Measurements from ENCODE around the gene MTERF4. TPM values are rescaled to one million over a fixed set of nuclear protein-coding genes. Genes with fewer than 3 reads are reported as not detected.

The MTERF4 gene
- total and polyA plus RNA-seq, 2 of the 8 experiments (the other 6 are each of a cell fraction or from before 2014, with no cell fraction given) = 25.9 to 28.5 TPM

- TF ChIP-seq CHD7 (IDR thresholded peaks at IDR 0.05; ENCODE audit: insufficient replicate concordance, low read length) = no peak
- no peak for TF ChIP-seq EZH2 (IDR thresholded peaks at IDR 0.05; ENCODE audit: low read depth, low read length, severe bottlenecking)
- TF ChIP-seq KDM1A (IDR thresholded peaks at IDR 0.05; ENCODE audit: borderline replicate concordance, low read length) = no peak
- TF ChIP-seq ATF3 (IDR thresholded peaks at IDR 0.05; ENCODE audit: insufficient read depth, low read depth, low read length) = no peak
- no peak for TF ChIP-seq POLR2AphosphoS5 (IDR thresholded peaks at IDR 0.05; ENCODE audit: low read depth, low read length)
- no peak for TF ChIP-seq CBX5 (IDR thresholded peaks at IDR 0.05; ENCODE audit: low read depth, low read length)
- TF ChIP-seq KDM4A (IDR thresholded peaks at IDR 0.05; ENCODE audit: low read depth, low read length, severe bottlenecking) = no peak
- TF ChIP-seq HDAC6 (IDR thresholded peaks at IDR 0.05; ENCODE audit: low read depth, low read length) = no peak
- TF ChIP-seq EP300 (IDR thresholded peaks at IDR 0.05; ENCODE audit: borderline replicate concordance in 1 of 2, low read depth in 2 of 2, low read length in 2 of 2) = no peak
- TF ChIP-seq RNF2 (IDR thresholded peaks at IDR 0.05; ENCODE audit: borderline replicate concordance, low read depth, low read length, missing control alignments, poor library complexity, severe bottlenecking) = no peak
Measured at GRCh38 chr2:241061275-241061674, 40.8 kb downstream of the MTERF4 start (continued).

Data from H1 (cell line).